Peyer's patch (tissue), 4 donors: ENCODE measurements around the gene C12orf57.

Experiments used
- POLR2A ChIP-seq, 2 donors: fragments of 450-650 bp; IDR thresholded peaks; one replicate each; pipeline ENCODE4 v1.5.1; 2017; ENCODE audit warnings: antibody characterized with exemption in 2 of 2, mild to moderate bottlenecking in 2 of 2, moderate library complexity in 2 of 2
- TF ChIP-seq, protein P1 (sequence below), 6 experiments: fragments of 450-650 bp in 4 of 6; fragments of 200-600 bp in 2 of 6; sonication (generic) in 1 of 6; IDR thresholded peaks; one replicate each; pipeline ENCODE4 v1.5.1; 2017 to 2019; ENCODE audit warnings: antibody characterized with exemption in 6 of 6, mild to moderate bottlenecking in 3 of 6, moderate library complexity in 1 of 6

DNA sequence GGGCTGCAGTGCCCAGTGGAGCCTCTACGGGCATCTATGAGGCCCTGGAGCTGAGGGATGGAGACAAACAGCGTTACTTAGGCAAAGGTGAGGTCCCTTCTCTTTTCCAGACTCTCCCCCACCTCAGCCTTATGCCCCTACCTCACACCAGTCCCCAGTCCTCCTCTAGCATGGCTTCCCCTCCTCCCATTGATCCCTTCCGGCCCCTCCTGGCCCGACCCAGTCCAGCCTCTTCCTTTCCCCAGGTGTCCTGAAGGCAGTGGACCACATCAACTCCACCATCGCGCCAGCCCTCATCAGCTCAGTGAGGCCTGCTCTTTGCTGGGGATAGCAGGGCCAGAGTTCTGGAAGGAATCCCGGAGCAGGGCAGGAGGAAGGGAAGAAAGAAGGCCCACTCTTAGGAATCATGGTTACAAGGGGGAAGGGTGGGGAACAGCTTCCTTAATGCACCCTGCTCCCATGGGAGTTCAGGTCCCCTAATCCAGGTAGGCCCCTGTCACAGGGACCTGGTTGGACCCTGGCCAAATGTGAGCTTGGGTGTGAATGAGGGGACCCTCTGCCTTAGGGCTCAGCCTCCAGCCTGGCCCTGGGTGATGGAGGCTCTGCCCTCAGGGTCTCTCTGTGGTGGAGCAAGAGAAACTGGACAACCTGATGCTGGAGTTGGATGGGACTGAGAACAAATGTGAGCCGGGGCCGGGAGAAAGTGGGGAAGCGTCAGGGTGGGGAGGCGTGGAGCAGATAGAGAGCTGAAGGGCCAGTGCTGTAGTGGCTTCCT, 27.2 kb upstream of the C12orf57 start:
- TF ChIP-seq, protein P1, sequence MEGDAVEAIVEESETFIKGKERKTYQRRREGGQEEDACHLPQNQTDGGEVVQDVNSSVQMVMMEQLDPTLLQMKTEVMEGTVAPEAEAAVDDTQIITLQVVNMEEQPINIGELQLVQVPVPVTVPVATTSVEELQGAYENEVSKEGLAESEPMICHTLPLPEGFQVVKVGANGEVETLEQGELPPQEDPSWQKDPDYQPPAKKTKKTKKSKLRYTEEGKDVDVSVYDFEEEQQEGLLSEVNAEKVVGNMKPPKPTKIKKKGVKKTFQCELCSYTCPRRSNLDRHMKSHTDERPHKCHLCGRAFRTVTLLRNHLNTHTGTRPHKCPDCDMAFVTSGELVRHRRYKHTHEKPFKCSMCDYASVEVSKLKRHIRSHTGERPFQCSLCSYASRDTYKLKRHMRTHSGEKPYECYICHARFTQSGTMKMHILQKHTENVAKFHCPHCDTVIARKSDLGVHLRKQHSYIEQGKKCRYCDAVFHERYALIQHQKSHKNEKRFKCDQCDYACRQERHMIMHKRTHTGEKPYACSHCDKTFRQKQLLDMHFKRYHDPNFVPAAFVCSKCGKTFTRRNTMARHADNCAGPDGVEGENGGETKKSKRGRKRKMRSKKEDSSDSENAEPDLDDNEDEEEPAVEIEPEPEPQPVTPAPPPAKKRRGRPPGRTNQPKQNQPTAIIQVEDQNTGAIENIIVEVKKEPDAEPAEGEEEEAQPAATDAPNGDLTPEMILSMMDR (IDR thresholded peaks at IDR 0.05) = no peak
- no peak for TF ChIP-seq POLR2A (IDR thresholded peaks at IDR 0.05)
